Epidermal melanocyte (primary cell): ENCODE results near the gene OTULIN.

Experiments
- DNase-seq: peaks from one replicate; pipeline ENCODE4 v3.0.0; 2011; ENCODE audit warnings: low spot score; ENCODE audit not compliant: insufficient read length

OTULIN gene

DNA sequence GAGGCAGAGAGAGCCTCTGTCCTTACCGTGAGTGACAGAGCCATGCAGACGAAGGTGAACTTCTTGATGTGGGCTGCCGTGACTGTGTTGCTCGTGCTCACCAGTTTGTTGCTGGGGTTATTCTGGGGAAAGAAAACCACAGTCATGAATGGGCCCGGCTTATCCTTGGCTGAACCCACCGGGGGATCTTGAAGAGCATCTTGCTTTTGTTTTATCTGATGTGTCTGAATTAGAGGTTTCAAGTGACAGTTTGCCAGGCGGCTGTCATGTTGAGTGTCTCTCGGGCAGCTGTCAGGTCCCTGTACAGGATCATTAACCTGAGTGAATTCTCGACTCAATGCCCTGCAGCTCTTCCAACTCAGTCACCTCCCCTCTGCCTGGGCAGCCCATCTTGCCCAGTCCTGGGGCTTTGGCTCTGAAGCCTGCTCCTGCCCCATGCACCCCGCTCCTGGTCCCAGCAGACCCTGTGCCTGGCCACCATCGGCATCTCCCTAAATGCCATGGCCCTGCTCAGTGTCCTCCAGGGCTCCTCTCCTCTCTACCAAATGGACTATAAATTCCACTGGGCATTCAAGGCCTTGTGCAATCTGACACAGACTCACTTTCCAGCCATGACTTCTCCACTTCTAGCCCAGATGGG, 77.4 kb downstream of the OTULIN start:
- no peak for DNase-seq

GRCh38 chr5:14742498-14742897, 78.0 kb downstream of the OTULIN start:
- DNase-seq = no peak

GRCh38 chr5:14743601-14744295, 79.2 kb downstream of the OTULIN start:
- no peak for DNase-seq

DNA sequence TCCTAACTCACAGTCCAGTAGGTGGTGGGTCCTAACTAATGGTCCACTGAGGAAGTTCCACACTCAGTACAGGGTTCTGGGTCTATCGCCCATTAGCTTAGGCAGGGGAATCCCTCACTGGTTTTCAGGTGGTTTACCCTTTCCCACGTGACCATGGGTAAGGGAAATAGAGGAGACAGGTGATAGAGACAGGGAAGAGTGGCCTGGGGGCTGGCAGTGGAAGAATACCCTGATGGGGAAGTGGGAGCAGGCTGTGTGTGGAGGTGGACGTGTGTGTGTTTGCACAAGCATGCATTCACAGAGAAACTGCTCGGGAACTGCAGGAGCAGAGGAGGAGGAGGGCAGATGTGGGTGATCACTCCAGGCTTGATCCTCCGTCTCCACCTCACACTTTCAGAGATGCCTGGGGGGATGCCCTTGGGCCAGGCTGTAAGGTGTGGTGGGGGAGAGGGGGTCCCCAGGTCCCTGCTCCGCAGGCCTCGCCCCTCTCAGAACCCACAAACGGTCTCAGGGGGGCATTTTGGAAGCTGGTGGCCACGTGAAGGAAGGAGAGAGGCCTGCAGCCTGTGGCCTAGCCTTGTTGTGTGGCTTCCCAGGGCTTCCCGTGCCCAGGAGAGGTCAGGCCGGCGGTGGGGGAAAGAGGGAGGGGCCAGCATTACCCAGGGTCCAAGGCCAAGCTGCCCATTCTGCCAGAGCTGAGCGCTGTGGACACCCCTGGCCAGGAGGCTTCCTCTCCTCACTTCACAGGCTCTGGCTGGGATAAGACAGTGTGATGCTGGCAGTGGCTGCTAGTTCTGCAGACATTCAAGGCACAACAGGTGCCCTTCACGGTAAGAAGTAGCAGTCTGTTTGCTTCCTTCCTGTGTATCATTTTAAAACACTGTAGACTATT, 80.0 kb downstream of the OTULIN start:
- DNase-seq = no peak

GRCh38 chr5:14745188-14745563, 80.7 kb downstream of the OTULIN start:
- DNase-seq = no peak

DNA sequence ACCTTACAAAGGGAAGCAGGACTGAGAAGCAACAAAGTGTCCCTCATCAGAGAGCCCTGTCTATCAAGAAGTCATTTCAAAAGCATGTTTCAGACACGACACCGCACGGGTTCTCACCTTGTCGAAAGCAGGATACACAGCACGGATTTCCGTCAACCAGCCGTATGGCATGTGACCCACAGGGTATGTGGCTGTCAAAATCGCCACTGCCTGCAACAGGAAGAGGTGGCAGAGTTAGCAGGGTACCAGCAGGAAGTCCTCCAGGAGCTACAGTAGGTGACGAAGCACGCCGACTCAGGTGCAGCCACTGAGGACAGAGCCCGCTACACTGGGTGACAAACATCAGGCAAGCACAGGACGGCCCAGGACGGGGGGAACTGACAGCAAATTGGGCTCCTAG, 81.2 kb downstream of the OTULIN start:
- DNase-seq = no peak

DNA sequence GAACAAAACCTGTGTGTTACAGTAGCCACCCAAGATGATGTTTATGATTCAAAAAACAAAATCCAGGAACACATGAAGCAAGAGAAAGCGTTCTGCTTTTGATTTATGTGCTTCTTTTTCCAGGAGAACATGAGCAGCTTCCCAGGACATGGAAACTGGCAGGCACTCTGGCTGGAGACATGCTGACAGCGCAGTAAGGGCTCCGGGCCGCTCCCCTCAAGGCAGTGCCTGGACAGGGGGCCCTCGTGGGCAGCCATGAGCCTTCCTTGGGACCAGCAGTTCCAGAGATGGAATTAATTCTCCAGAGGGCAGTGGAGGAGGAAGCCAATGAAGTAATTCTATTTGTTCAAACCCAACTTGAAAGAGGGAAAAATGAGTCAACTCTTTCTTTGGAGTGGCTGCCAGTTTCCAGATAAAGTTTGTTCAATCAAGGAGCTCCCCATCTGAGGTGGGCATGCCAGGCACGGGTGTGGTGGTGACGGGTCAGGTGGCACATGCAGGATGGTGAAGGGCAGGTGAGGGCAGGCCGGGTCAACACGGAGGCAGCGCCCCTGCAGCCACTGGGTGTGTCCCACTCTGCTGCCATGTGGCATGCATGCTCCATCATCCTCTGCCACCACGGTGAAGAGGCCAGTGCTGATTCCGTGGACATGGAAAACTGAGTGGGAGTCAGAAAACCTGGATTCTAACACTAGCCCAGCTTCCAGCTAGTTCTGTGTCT, 83.8 kb downstream of the OTULIN start:
- DNase-seq = no peak
